Fibroblast of lung (primary cell): ENCODE data around the gene CAPN12. TPM values are rescaled to one million over a fixed set of nuclear protein-coding genes. Genes with fewer than 3 reads are reported as not detected.

Experiments used
- DNase-seq, 2 donors: peaks; one replicate each; pipeline versions ENCODE4 v3.0.0 to v3.0.0-alpha.2; 2010; ENCODE audit warnings: low read depth in 2 of 2
- H2AFZ ChIP-seq: 2 replicates; pipeline ENCODE4 v1.5.1; 2012; ENCODE audit warnings: low read length, control low read depth, inconsistent platforms
- H3K27ac ChIP-seq: 2 replicates; pipeline ENCODE4 v1.5.1; 2011; ENCODE audit warnings: low read length, control low read depth; ENCODE audit not compliant: insufficient read depth
- H3K27me3 ChIP-seq: 2 replicates; pipeline ENCODE4 v1.5.1; 2011; ENCODE audit warnings: mild to moderate bottlenecking, low read length; ENCODE audit not compliant: control insufficient read depth, insufficient read depth
- H3K36me3 ChIP-seq: 2 replicates; pipeline ENCODE4 v1.5.1; 2011; ENCODE audit warnings: low read length; ENCODE audit not compliant: control insufficient read depth, insufficient read depth
- H3K4me1 ChIP-seq: 2 replicates; pipeline ENCODE4 v1.5.1; 2011; ENCODE audit warnings: low read length; ENCODE audit not compliant: control insufficient read depth, insufficient read depth; ENCODE audit errors: extremely low read depth
- H3K4me2 ChIP-seq: 2 replicates; pipeline ENCODE4 v1.5.1; 2011; ENCODE audit warnings: low read length, control low read depth; ENCODE audit not compliant: insufficient read depth; ENCODE audit errors: extremely low read depth
- H3K4me3 ChIP-seq, 4 experiments: fragments of 200-600 bp in 1 of 4; sonication (generic) in 1 of 4; replicated peaks in 1 of 4; 2 replicates each; pipeline ENCODE4 v1.5.1; 2011 to 2016; ENCODE audit warnings: low read length in 4 of 4, low read depth in 3 of 4, mild to moderate bottlenecking in 3 of 4, control low read depth in 2 of 4, inconsistent platforms in 1 of 4, mixed read lengths in 1 of 4; ENCODE audit not compliant: insufficient read depth in 1 of 4; ENCODE audit errors: control extremely low read depth in 1 of 4
- H3K79me2 ChIP-seq: 2 replicates; pipeline ENCODE4 v1.5.1; 2012; ENCODE audit warnings: mild to moderate bottlenecking, low read length, inconsistent platforms; ENCODE audit not compliant: control insufficient read depth, insufficient read depth
- H3K9ac ChIP-seq: 2 replicates; pipeline ENCODE4 v1.5.1; 2011; ENCODE audit warnings: mild to moderate bottlenecking, low read length, control low read depth; ENCODE audit not compliant: insufficient read depth
- H3K9me3 ChIP-seq: 2 replicates; pipeline ENCODE4 v1.5.1; 2012; ENCODE audit warnings: low read depth, low read length; ENCODE audit not compliant: control insufficient read depth, insufficient read depth
- H4K20me1 ChIP-seq: 2 replicates; pipeline ENCODE4 v1.5.1; 2011; ENCODE audit warnings: low read length; ENCODE audit not compliant: control insufficient read depth, insufficient read depth; ENCODE audit errors: extremely low read depth
- CTCF ChIP-seq, 2 donors: IDR thresholded peaks in 1 of 2; conservative IDR thresholded peaks in 1 of 2; 1 replicate in 1 of 2; 2 replicates in 1 of 2; pipeline ENCODE4 v1.5.1; 2011 to 2012; ENCODE audit warnings: low read length in 2 of 2, control low read depth in 1 of 2, inconsistent platforms in 1 of 2, low read depth in 1 of 2, mild to moderate bottlenecking in 1 of 2
- EZH2 ChIP-seq: IDR thresholded peaks from 2 replicates; pipeline ENCODE4 v1.5.1; 2012; ENCODE audit warnings: low read length, control low read depth, mild to moderate bottlenecking; ENCODE audit errors: missing control alignments
- polyA plus RNA-seq, 2 donors: library from polyadenylated mRNA; depleted of rRNA in 1 of 2; stranded (reverse) in 1 of 2; unstranded in 1 of 2; fragments of >200 nt; gene quantifications; 2 replicates each; pipeline ENCODE4 v1.2.1, GENCODE V29; 2011 to 2012; ENCODE audit warnings: missing spikeins in 1 of 2
- total RNA-seq: library from RNA; depleted of rRNA; stranded (reverse); fragments of >200 nt; gene quantifications from 2 replicates; pipeline ENCODE4 v1.2.1, GENCODE V29; 2014

The CAPN12 gene
- total and polyA plus RNA-seq, 2 donors (not counting 1 experiment from before 2014, with no cell fraction given): 0.20 to 0.50 TPM

GRCh38 chr19:38700902-38701454 lies 43.3 kb downstream of the CAPN12 start:
- Histone ChIP-seq H3K9ac (no peak overlapping the region), H3K9me3 (no peaks in the 10 kb centered on the region), H3K4me2 (no peak overlapping the region), H3K27me3 (no peaks in the 10 kb centered on the region), H4K20me1 (no peaks in the 10 kb centered on the region), H3K4me3 (no peak overlapping the region), H3K36me3 (peaks cover 45% of the 10 kb centered on the region), H3K79me2 (peaks cover 83% of the 10 kb centered on the region), H3K27ac (peak overlapping the region; percentile 65), H3K4me1 (peaks cover 21% of the 10 kb centered on the region), H2AFZ (no peak overlapping the region)
- TF ChIP-seq CTCF (conservative IDR thresholded peaks at IDR 0.05 in 1 of 2, IDR thresholded peaks at IDR 0.05 in 1 of 2; ENCODE audit: low read depth in 1 of 2, low read length in 2 of 2) (no peak), EZH2 (no peak)
- no peak for DNase-seq

- H3K4me1 ChIP-seq: peaks cover 21% of the 10 kb centered on the region
- no peak for DNase-seq
- no peaks in the 10 kb centered on the region for H3K9me3 ChIP-seq
- TF ChIP-seq EZH2 (no peak), CTCF (conservative IDR thresholded peaks at IDR 0.05 in 1 of 2, IDR thresholded peaks at IDR 0.05 in 1 of 2; ENCODE audit: low read depth in 1 of 2, low read length in 2 of 2) (no peak)
- H3K27me3 ChIP-seq: no peaks in the 10 kb centered on the region
- H2AFZ ChIP-seq: no peak overlapping the region
- H3K36me3 ChIP-seq: peaks cover 45% of the 10 kb centered on the region
- H4K20me1 ChIP-seq: no peaks in the 10 kb centered on the region
- H3K9ac ChIP-seq: no peak overlapping the region
- H3K4me2 ChIP-seq: no peak overlapping the region
- no peak overlapping the region for H3K27ac ChIP-seq
- H3K79me2 ChIP-seq: peaks cover 85% of the 10 kb centered on the region
- H3K4me3 ChIP-seq: no peak overlapping the region
These were observed 43.8 kb downstream of the CAPN12 start for GRCh38 chr19:38700350-38700901.

- TF ChIP-seq EZH2 (no peak), CTCF (conservative IDR thresholded peaks at IDR 0.05 in 1 of 2, IDR thresholded peaks at IDR 0.05 in 1 of 2; ENCODE audit: low read depth in 1 of 2, low read length in 2 of 2) (no peak)
- no peaks in the 10 kb centered on the region for H3K27me3 ChIP-seq
- no peaks in the 10 kb centered on the region for H3K9me3 ChIP-seq
- no peak overlapping the region for H3K4me2 ChIP-seq
- no peak overlapping the region for H2AFZ ChIP-seq
- H3K36me3 ChIP-seq: peaks cover 42% of the 10 kb centered on the region
- H3K79me2 ChIP-seq: peaks cover 85% of the 10 kb centered on the region
- H4K20me1 ChIP-seq: no peaks in the 10 kb centered on the region
- no peak overlapping the region for H3K4me3 ChIP-seq
- no peak for DNase-seq
- no peak overlapping the region for H3K27ac ChIP-seq
- H3K9ac ChIP-seq: no peak overlapping the region
- H3K4me1 ChIP-seq: peaks cover 21% of the 10 kb centered on the region
These were observed 44.5 kb downstream of the CAPN12 start for GRCh38 chr19:38699647-38700349.
